GM21723 (cell line): Measurements from ENCODE around the gene MBP.

ENCODE experiments used
- ATAC-seq: cut with Tn5 transposase; IDR thresholded peaks from one replicate; pipeline ENCODE4 v1.9.1; 2021; ENCODE audit warnings: mild to moderate bottlenecking, moderate library complexity; ENCODE audit not compliant: unreplicated experiment

The MBP gene

GRCh38 chr18:77054606-77055428, 77.8 kb downstream of the MBP start:
- peak; percentile 88 for ATAC-seq

DNA sequence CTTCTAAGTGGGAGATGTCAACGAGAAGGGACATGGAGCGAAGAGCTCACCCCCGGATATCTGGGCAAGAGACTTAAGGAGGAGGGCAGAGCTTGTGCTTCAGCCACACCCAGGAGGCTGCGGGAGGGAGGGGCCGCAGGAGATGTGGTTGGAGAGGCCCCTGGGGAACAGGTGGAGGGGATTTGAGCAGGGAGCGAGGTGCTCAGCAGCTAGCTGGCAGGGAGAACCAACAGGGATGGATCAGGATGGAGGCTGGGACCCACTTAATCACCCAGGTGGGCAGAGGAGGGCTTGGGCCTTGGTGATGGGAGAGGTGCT, 78.3 kb downstream of the MBP start:
- peak; percentile 18 for ATAC-seq

DNA sequence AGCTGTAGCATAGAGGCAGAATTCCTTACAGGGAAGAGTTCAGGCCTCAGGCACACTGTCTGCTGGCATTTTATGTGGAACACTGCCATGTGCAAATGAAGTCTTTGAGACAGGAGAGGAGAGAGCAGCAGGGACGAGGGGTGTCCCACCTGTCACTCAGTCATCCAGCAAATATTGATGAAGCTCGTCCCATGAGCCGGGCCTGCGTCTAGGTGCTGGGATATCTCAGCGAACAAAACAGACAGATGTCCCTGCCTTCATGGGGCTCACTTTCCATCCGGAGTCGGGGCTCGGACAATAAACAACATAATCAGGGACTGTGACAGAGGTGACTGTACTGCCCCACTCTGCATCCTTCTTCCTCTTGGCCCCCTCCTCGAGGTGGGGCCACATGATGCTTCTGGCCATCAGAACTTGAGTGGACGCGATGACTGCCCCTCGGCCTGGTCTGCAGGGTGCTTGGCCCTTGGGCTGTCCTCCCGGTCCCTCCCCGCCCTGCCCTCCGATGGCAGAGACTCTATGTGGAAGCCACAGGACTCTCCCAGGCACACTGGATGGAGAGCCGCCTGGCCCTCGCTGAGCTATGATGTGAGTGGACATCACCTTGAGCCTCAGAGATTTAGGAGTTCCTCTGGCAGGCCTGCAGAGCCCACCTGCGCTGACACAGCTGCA, 78.8 kb downstream of the MBP start:
- no peak for ATAC-seq

DNA sequence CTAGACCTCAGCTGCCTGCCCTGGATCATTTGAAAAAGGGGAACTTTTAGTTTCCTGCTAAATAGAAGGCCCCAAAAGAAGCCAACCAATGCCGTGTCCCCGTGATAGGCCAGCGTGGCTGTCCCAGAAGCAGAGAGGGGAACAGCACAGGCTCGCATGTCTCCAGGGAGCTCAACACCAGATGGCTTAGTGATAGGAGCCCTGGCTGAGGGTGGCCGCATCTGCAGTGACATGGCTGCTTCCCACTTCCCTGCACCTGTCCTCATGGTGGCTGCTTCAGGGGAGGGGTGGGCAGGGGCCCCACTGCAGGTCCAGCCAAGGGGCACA, 79.6 kb downstream of the MBP start:
- peak; percentile 31 for ATAC-seq

DNA sequence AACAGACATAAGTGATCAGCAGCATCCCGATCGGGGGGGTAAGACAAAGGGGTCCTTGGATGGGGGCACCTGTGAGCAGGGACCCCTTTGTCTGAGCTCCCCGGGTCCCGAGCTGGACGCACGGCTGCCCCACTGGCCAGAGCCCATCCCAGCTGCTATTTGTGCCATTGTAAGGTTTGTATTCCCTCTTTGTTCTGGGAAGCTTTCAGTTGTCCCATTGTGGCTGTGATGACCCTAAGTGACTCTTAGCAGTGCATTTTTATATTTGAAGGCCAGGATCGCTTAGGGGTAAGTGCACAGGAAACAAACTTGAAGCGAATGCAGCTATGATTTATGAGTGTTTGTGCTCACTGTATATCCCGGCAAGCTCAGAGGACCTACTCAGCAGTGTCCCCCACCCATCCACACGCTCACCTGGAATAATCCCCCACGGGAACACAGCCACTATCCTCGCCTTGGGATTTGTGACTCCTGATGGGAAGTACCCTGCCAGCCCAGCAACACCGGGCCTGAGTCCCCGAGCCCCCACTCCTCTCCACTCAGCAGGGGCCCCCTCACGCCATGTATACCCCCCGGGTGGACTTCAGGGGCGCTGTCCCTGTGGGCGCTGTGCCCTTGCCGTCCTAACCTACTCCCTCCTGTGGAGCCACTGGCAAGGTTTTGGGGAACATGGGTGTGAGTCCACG, 80.1 kb downstream of the MBP start:
- ATAC-seq = no peak

GRCh38 chr18:77051581-77052296, 80.8 kb downstream of the MBP start:
- ATAC-seq = no peak

DNA sequence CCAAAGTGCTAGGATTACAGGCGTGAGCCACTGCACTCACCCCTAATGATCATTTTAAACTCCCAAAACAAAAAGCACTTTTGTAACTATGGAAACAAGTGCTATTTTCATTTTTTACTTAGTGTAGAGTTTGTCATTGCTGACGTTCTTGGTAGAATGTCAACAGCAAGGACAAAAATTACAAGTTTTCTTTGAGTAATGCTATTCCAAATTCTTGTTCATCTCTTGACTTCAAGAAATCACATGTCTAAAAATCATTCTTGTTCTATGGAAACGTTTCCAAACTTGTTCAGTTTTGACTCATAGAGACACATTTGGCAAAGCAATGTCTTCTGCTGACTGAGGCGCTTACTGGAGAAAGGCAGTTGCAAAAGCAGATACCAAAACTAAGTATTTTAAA, 82.6 kb downstream of the MBP start:
- ATAC-seq = no peak

DNA sequence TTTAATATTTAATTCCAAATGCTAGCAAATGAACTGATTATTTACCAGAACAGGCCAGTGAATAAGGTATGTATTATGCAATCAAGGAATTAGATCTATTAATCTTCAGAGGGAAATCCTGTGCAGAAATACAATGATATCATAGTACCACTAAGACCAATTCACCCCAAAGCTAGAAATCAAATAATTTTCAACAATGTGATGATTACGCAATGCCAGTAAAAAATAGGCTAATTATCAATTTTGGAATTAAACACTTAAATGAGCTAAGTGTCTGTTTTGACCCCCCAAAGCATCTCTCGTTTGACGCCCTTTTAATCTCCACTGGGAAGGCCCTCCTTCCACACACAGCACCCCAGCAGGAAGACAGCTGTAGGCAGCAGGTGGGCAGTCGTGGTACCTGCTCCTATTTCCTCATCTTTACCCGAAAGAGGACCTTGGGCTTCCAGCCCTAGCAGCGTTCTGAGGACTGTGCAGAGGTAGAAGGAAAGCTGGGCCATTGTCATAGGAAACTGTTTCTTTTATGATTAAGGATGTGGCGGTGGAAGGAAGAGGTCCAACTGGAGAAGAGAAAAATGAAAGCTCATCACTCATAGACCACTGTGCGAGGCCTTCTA, 84.7 kb downstream of the MBP start:
- ATAC-seq = no peak

GRCh38 chr18:77046994-77047393, 85.6 kb downstream of the MBP start:
- ATAC-seq = no peak

DNA sequence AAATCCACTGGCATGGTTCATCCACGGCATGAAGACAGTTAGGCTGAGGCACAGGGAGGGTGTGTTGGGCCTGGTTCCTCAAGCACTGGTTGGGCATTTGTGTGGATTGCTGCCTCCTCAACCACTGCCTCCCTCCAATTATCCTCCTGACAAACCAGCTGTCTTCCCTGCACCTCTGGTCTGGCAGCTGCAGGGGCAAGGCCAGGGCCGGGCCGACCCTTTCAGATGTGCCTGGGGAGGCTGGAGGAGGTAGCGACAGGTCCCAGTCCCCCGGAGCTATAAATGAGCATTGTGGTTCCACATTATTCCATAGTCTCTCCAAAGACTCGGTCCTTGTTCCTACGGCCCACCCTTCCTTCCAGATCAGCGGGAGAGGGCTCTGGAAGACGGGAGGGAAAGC, 86.2 kb downstream of the MBP start:
- ATAC-seq = no peak

DNA sequence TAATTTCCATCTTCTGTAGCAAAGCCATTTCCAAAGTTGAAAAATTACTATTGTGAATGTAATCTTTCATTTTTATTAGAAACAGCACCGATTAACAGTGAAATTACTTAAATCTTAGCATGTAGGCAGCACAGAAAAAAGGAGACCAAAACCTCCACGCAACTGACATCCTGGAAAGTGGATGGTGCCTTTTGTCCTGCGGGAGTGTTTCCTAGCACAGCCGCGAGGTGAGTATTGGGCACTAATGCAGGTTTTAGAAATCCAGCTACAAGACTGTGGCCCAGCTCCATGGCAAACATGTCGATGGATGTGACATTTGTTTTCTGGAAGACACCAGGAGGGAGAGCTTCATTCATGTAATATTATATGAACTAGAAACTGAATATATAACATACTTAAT, 86.9 kb downstream of the MBP start:
- no peak for ATAC-seq

DNA sequence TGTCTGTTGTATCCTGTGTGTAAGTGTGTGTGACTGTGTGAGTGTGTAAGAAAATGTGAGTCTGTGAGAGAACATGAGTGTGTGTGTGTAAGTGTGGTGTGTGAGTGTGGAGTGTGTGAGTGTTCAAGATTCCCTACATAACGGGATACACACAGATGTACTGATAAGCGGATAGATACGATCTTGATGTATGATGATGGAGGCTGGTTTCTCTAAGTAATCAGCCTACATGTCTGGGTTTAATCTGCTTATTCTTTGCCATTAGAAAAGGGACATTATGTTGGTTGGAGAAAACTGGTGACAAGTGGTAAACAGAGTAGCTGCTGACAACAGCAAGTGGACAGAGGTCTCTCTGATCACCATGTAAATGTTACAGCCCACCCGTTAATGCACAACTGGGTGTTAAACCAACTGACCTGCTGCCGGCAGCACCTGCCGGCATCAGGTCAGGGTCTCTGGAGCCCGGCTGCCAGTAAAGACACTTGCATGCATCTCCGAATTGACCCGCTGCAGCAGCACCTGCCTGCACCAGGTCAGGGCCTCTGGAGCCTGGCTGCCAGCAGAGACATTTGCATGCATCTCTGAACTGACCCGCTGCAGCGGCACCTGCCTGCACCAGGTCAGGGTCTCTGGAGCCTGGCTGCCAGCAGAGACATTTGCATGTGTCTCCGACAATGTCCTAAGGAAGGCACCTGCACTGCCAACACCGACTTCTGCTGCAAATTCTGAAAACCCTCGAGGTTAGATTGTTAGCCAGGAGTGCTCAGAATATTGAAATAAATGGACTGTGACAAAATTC, 87.5 kb downstream of the MBP start:
- ATAC-seq = no peak

GRCh38 chr18:77043541-77044280, 88.9 kb downstream of the MBP start:
- ATAC-seq = no peak

- no peak for ATAC-seq
Measured at GRCh38 chr18:77042583-77042982, 90.0 kb downstream of the MBP start.

GRCh38 chr18:77039196-77040130, 93.1 kb downstream of the MBP start:
- ATAC-seq = no peak

DNA sequence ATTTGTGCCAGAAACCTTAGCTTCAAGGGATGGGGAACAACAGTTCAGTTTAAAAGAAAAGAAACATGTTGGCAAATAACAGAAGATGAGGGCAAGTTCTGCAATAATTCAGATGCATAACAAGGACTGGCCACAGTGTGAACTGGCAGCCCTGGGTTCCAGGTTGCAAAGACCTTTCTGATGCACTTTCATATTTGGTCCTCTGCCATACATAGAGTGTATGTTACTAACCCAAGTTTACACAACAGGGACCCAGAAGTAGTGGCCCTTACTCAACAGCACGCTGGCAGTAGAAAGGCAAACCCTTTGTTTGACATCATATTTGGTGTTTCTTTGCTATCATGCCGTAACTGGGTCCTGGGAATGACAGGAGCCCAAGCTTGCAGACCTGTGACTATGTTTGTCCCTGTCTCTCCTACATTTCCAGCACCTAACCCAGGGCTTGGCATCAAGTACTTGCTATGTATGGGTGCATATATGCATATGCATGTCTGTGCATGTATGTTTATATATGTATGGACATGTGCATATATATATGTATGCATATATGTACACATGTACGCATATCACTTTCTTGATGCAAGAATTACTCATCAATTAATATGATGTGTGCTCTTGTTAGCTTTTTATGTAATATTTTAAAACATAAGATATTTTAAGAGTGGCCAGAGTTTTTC, 94.3 kb downstream of the MBP start:
- no peak for ATAC-seq

DNA sequence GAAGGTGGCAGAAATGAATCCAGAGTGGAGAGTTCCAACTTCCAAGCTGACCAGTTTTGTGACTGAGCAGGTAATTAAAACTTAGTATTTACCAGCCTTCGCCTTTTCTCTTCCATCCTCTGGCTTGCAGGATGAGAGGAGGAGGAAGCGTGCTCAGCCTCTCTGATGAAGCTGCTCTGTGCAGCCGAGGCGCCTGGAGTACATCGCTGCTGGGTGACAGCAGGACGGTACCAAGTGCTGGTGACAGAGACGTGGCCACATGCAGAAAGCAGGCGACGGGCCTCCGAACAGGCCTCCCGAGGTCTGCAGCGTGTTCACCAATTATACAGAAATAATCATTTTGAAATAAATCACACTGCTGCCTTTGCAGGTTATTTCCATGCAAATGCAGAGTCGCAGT, 95.0 kb downstream of the MBP start:
- ATAC-seq = no peak
